Measurements from ENCODE around the gene EIF2S3B.

The EIF2S3B gene

GRCh38 chr12:10512798-10513197 is 7.1 kb downstream of the EIF2S3B start:
- no peak overlapping the region for H3K4me3 Mint-ChIP-seq
- no peak overlapping the region for H3K27ac Mint-ChIP-seq
- DNase-seq (no peak), ATAC-seq (replicated peaks) (no peak)
- H3K4me1 Mint-ChIP-seq (ENCODE audit: low read depth in 2 of 2) = peaks cover 0 to 4% of the 10 kb centered on the region in 2 donors
- H3K36me3 Mint-ChIP-seq (ENCODE audit: insufficient read depth) = no peaks in the 10 kb centered on the region
- H3K9me3 Mint-ChIP-seq = no peaks in the 10 kb centered on the region
- no peaks in the 10 kb centered on the region for H3K27me3 Mint-ChIP-seq

DNA sequence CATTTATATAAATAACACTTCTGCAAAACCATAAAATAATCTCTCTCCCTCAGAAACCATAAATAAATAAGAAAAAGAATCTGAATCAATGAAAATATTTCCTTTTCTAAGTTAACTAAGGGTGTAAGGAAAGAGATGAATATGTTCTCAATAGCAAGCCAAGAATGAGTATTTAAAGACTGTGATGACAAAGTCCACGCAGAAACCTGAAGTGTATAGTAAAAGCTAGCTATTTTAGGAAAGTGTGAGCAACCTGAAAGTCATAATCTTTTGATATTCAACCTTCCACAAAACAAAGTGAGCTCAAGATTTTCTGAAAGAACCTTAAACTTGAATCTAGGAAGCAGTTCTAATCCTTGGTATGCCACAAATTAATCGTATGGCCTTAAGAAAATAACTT is 15.9 kb downstream of the EIF2S3B start:
- Mint-ChIP-seq H3K27ac (no peak overlapping the region), H3K36me3 (ENCODE audit: insufficient read depth) (no peaks in the 10 kb centered on the region), H3K9me3 (no peaks in the 10 kb centered on the region), H3K4me3 (no peak overlapping the region), H3K27me3 (no peaks in the 10 kb centered on the region), H3K4me1 (ENCODE audit: low read depth in 2 of 2) (peaks cover 0 to 3% of the 10 kb centered on the region in 2 donors)
- ATAC-seq (replicated peaks) = no peak
- no peak for DNase-seq

GRCh38 chr12:10528174-10528953 is 22.7 kb downstream of the EIF2S3B start:
- ATAC-seq (replicated peaks) (no peak), DNase-seq (no peak)
- Mint-ChIP-seq H3K27me3 (no peaks in the 10 kb centered on the region), H3K36me3 (ENCODE audit: insufficient read depth) (no peaks in the 10 kb centered on the region), H3K27ac (no peak overlapping the region), H3K4me1 (ENCODE audit: low read depth in 2 of 2) (peaks cover 0 to 9% of the 10 kb centered on the region in 2 donors), H3K9me3 (no peaks in the 10 kb centered on the region), H3K4me3 (no peak overlapping the region)

- ATAC-seq (replicated peaks) (no peak), DNase-seq (no peak)
- Mint-ChIP-seq H3K4me3 (no peak overlapping the region), H3K4me1 (ENCODE audit: low read depth in 2 of 2) (peaks cover 0 to 9% of the 10 kb centered on the region in 2 donors), H3K27ac (no peak overlapping the region), H3K9me3 (no peaks in the 10 kb centered on the region), H3K36me3 (ENCODE audit: insufficient read depth) (no peaks in the 10 kb centered on the region), H3K27me3 (no peaks in the 10 kb centered on the region)
Observed at GRCh38 chr12:10529603-10530002, 23.9 kb downstream of the EIF2S3B start.

DNA sequence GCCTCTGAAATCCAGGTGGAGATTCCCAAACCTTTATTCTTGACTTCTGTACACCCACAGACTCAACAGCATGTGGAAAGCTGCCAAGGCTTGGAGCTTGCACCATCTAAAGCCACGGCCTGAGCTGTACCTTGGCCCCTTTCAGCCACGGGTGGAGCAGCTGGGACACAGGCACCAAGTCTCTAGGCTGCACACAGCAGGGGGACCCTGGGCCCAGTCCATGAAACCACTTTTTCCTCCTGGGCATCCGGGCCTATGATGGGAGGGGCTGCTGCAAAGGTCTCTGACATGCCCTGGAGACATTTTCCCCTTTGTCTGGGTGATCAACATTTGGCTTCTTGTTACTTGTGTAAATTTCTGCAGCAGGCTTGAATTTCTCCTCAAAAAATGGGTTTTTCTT is 32.0 kb downstream of the EIF2S3B start:
- H3K27me3 Mint-ChIP-seq = no peaks in the 10 kb centered on the region
- ATAC-seq (replicated peaks) (no peak), DNase-seq (no peak)
- no peaks in the 10 kb centered on the region for H3K9me3 Mint-ChIP-seq
- H3K36me3 Mint-ChIP-seq (ENCODE audit: insufficient read depth) = no peaks in the 10 kb centered on the region
- no peak overlapping the region for H3K27ac Mint-ChIP-seq
- H3K4me3 Mint-ChIP-seq = no peak overlapping the region
- H3K4me1 Mint-ChIP-seq (ENCODE audit: low read depth in 2 of 2) = peaks cover 9 to 15% of the 10 kb centered on the region in 2 donors

- ATAC-seq (replicated peaks) (peak; percentile 56), DNase-seq (no peak)
- Mint-ChIP-seq H3K4me1 (ENCODE audit: low read depth in 2 of 2) (peaks cover 9 to 15% of the 10 kb centered on the region in 2 donors), H3K27ac (peak overlapping the region; percentile 39 to 67), H3K27me3 (no peaks in the 10 kb centered on the region), H3K9me3 (no peaks in the 10 kb centered on the region), H3K4me3 (no peak overlapping the region), H3K36me3 (ENCODE audit: insufficient read depth) (no peaks in the 10 kb centered on the region)
Observed at GRCh38 chr12:10540776-10541205, 35.1 kb downstream of the EIF2S3B start.

DNA sequence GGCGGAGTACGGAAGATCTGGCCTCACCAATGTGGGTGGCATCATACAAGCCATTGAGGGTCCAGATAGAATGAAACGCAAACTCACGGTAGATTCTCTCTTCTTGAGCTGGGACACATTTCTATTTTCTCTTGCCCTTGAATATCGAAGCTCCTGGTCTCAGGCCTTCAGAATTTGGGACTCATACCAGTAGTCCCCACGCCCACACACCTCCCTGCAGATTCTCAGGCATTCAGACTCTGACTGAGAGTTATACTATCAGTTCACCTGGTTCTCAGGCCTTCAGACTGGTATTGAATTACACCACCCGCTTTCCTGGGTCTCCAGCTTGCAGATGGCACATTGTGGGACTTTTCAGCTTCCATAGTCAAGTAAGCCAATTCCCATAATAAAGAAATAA is 37.8 kb downstream of the EIF2S3B start:
- no peak for ATAC-seq (replicated peaks)

GRCh38 chr12:10551375-10551774 is 45.7 kb downstream of the EIF2S3B start:
- ATAC-seq (replicated peaks) = no peak
- peaks cover 22 to 40% of the 10 kb centered on the region in 2 donors for H3K4me1 Mint-ChIP-seq (ENCODE audit: low read depth in 2 of 2)
- no peak overlapping the region for H3K27ac Mint-ChIP-seq
- H3K4me3 Mint-ChIP-seq = no peak overlapping the region
- peaks cover 19% of the 10 kb centered on the region for H3K36me3 Mint-ChIP-seq (ENCODE audit: insufficient read depth)
- no peaks in the 10 kb centered on the region for H3K9me3 Mint-ChIP-seq
- DNase-seq = no peak
- H3K27me3 Mint-ChIP-seq = no peaks in the 10 kb centered on the region

More for the DNA sequence above, 37.8 kb downstream of the EIF2S3B start:
- no peaks in the 10 kb centered on the region for H3K9me3 Mint-ChIP-seq
- H3K36me3 Mint-ChIP-seq (ENCODE audit: insufficient read depth) = no peaks in the 10 kb centered on the region
- H3K27ac Mint-ChIP-seq = no peak overlapping the region
- H3K4me3 Mint-ChIP-seq = no peak overlapping the region
- DNase-seq = no peak
- no peaks in the 10 kb centered on the region for H3K27me3 Mint-ChIP-seq
- peaks cover 9 to 19% of the 10 kb centered on the region in 2 donors for H3K4me1 Mint-ChIP-seq (ENCODE audit: low read depth in 2 of 2)

DNA sequence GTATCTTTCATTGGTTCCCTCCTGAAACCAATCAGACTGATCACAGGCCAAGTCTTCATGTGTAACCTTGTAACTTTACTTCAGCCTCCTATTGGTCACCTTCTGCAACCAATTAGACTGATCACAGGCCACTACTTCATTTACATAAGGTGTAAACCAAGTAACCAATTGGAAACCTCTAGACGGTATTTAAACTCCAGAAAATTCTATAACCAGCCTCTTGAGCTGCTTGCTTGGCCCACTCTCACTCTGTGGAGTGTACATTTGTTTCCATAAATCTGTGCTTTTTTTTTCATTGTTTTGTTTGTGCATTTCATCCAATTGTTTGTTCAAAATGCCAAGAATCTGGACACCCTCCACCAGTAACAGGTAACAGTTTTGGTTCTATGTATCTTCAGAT is 47.5 kb downstream of the EIF2S3B start:
- H3K4me3 Mint-ChIP-seq = peak overlapping the region; percentile 87

DNA sequence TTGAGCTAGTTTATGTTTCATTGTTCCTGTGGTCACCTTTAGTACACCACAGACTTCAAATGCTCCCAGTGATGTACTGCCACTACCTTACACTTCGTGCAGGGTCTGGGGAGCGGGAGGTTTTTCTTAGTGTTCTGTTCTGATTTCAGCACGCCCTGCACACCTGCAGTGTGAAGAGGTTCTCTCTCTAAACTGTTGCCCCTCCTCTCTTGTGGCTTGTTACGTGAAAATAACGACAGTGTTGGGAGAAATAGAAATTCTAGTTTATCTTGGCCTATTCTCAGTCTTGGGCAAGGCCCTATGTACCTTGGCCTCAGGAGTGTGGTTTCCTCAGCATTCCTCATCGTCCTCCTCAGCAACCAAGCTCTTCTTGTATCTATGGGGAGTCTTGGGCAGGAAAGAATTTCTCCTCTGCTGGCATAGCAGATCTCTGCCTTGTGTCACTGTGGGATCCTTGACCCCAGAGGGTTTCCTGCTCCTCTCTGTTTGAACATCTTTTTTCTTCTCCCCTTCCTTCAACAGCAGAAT is 48.6 kb downstream of the EIF2S3B start:
- H3K36me3 Mint-ChIP-seq (ENCODE audit: insufficient read depth) = peaks cover 36% of the 10 kb centered on the region
- H3K4me3 Mint-ChIP-seq = peak overlapping the region; percentile 87
- H3K27ac Mint-ChIP-seq = peak overlapping the region; percentile 98 to 99
- DNase-seq = peak; percentile 28 to 53 (median 35)
- peak; percentile 67 for ATAC-seq (replicated peaks)
- H3K4me1 Mint-ChIP-seq (ENCODE audit: low read depth in 2 of 2) = peaks cover 36 to 59% of the 10 kb centered on the region in 2 donors
- H3K9me3 Mint-ChIP-seq = no peaks in the 10 kb centered on the region
- H3K27me3 Mint-ChIP-seq = no peaks in the 10 kb centered on the region

More for the DNA sequence above, 47.5 kb downstream of the EIF2S3B start:
- ATAC-seq (replicated peaks) (peak; percentile 9), DNase-seq (no peak)
- H3K36me3 Mint-ChIP-seq (ENCODE audit: insufficient read depth) = peaks cover 30% of the 10 kb centered on the region
- H3K4me1 Mint-ChIP-seq (ENCODE audit: low read depth in 2 of 2) = peaks cover 30 to 49% of the 10 kb centered on the region in 2 donors
- peak overlapping the region; percentile 98 to 99 for H3K27ac Mint-ChIP-seq
- H3K27me3 Mint-ChIP-seq = no peaks in the 10 kb centered on the region
- H3K9me3 Mint-ChIP-seq = no peaks in the 10 kb centered on the region

DNA sequence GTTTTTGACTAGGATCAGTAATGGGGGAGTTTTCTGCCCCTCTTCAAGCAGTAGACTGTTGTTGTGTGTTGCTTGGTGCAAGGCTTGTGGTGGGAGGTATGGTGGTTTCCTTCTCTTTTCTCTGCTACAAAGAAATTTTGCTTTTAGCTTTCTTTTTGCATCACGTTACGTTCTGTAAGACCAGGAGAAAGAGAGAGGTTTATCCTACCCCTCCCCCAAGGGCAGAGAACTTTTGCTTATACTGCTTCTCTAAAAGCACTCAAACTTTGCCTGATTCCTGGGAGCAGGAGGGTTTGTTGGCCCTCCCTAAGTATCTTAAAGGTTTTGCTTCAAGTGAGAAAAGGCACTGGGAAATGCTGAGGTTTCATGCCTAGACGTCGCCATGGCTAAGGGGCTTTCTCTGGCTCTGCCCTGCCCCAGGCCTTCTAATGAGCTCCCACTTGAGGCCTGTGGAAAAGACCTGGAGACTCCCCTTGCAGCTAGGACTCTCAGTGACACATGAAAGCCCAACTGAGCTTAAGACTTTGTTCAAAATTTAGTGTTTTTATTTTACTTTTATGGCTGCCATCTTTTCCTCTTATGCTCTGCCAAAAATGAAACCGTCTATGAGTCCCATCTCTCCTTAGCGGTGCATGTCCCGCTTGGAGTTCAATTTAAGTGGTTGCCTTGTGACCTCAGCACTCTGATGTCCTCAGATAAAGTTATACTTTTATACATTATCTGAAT is 49.2 kb downstream of the EIF2S3B start:
- Mint-ChIP-seq H3K36me3 (ENCODE audit: insufficient read depth) (peaks cover 41% of the 10 kb centered on the region), H3K9me3 (no peaks in the 10 kb centered on the region), H3K4me1 (ENCODE audit: low read depth in 2 of 2) (peaks cover 38 to 63% of the 10 kb centered on the region in 2 donors), H3K27ac (peak overlapping the region; percentile 98 to 99), H3K4me3 (peak overlapping the region; percentile 87), H3K27me3 (no peaks in the 10 kb centered on the region)
- ATAC-seq (replicated peaks) (peak; percentile 66), DNase-seq (peak; percentile 32 to 61 (median 44))

DNA sequence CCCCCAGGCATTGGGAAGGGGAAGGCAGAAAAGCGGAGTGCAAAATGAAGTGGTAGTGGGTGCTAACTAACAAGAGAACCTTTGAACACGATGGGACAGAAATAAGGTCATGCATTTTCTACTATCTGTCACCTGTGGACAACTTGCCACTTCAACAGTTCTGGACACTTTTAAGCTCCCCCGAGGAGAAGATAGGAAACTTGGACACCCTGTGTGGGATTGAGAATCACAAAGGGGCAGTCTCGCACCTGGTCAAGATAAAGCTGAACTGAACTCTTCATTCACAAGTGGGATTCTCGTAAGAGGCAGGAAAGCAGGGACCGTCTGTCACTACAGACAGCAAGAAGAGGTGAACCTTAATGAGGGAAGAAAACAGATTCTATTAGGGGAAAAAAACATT is 51.6 kb downstream of the EIF2S3B start:
- peak overlapping the region; percentile 85 to 94 for H3K27ac Mint-ChIP-seq
- H3K4me1 Mint-ChIP-seq (ENCODE audit: low read depth in 2 of 2) = peaks cover 43 to 74% of the 10 kb centered on the region in 2 donors
- no peaks in the 10 kb centered on the region for H3K9me3 Mint-ChIP-seq
- DNase-seq = no peak
- H3K36me3 Mint-ChIP-seq (ENCODE audit: insufficient read depth) = peaks cover 44% of the 10 kb centered on the region
- no peaks in the 10 kb centered on the region for H3K27me3 Mint-ChIP-seq
- no peak for ATAC-seq (replicated peaks)
- H3K4me3 Mint-ChIP-seq = peak overlapping the region; percentile 74 to 78

- peak overlapping the region; percentile 74 to 78 for H3K4me3 Mint-ChIP-seq
- DNase-seq = no peak
- H3K4me1 Mint-ChIP-seq (ENCODE audit: low read depth in 2 of 2) = peaks cover 42 to 74% of the 10 kb centered on the region in 2 donors
- no peak for ATAC-seq (replicated peaks)
- no peaks in the 10 kb centered on the region for H3K9me3 Mint-ChIP-seq
- peak overlapping the region; percentile 85 to 94 for H3K27ac Mint-ChIP-seq
- peaks cover 44% of the 10 kb centered on the region for H3K36me3 Mint-ChIP-seq (ENCODE audit: insufficient read depth)
- H3K27me3 Mint-ChIP-seq = no peaks in the 10 kb centered on the region
Observed at GRCh38 chr12:10557766-10558165, 52.1 kb downstream of the EIF2S3B start.

Measured in effector memory CD8-positive, alpha-beta T cell (primary cell).